Hepatocyte (in vitro differentiated cells): ENCODE data around the gene EFCAB7.

ENCODE experiments used
- CTCF ChIP-seq: fragments of 200-600 bp; sonication (generic); IDR thresholded peaks from 2 replicates; pipeline ENCODE4 v1.5.1; 2016; ENCODE audit warnings: antibody characterized with exemption, mild to moderate bottlenecking; ENCODE audit not compliant: poor library complexity
- EZH2 ChIP-seq: fragments of 200-600 bp; sonication (generic); IDR thresholded peaks from 2 replicates; pipeline ENCODE4 v1.6.1; 2016; ENCODE audit warnings: antibody characterized with exemption, mild to moderate bottlenecking, borderline replicate concordance

- TF ChIP-seq EZH2 (no peak), CTCF (no peak)
Measured at GRCh38 chr1:63569068-63569467, 45.7 kb downstream of the EFCAB7 start.
